HEK293 (cell line): ENCODE results near the gene USP38.

Experiments
- BCL11B ChIP-seq: fragments of 450-650 bp; formaldehyde crosslinking; IDR thresholded peaks from 2 replicates; pipeline ENCODE4 v1.5.1; 2016; ENCODE audit warnings: low read depth, missing biosample characterization, missing genetic modification characterization
- HOXA7 ChIP-seq: sonication (generic); formaldehyde crosslinking; IDR thresholded peaks from 2 replicates; pipeline ENCODE4 v1.8.1; 2022; ENCODE audit warnings: missing genetic modification reagents, borderline replicate concordance
- KLF9 ChIP-seq: fragments of 450-650 bp; formaldehyde crosslinking; IDR thresholded peaks from 2 replicates; pipeline ENCODE4 v1.5.1; 2016; ENCODE audit warnings: missing biosample characterization, missing genetic modification characterization, low read depth
- TF ChIP-seq, protein P1 (sequence below): fragments of 450-650 bp; formaldehyde crosslinking; IDR thresholded peaks from 2 replicates; pipeline ENCODE4 v1.5.1; 2016; ENCODE audit warnings: missing biosample characterization, missing genetic modification characterization

DNA sequence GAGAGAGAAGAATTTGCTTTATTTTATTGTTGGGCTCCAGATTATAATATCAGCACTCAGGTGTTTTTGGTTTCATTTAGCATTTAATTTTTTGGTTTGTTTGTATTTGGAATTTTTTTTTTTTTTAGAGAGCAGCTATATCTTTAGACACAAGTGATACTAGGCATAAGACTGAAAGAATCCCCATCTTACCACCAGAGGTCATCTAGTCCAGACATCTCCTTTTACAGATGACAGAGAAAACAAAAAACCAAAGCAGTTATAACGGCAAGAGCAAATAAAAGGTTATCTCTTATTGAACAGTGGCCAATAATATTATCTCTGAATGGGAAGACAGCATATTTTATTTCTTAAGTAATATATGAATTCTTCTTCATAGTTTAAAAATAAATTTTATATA is 22.8 kb downstream of the USP38 start:
- TF ChIP-seq HOXA7 (CRISPR knock-in tag) (no peak), BCL11B (tag by site-specific recombination) (no peak), KLF9 (tag by site-specific recombination) (no peak)
- TF ChIP-seq, protein P1, sequence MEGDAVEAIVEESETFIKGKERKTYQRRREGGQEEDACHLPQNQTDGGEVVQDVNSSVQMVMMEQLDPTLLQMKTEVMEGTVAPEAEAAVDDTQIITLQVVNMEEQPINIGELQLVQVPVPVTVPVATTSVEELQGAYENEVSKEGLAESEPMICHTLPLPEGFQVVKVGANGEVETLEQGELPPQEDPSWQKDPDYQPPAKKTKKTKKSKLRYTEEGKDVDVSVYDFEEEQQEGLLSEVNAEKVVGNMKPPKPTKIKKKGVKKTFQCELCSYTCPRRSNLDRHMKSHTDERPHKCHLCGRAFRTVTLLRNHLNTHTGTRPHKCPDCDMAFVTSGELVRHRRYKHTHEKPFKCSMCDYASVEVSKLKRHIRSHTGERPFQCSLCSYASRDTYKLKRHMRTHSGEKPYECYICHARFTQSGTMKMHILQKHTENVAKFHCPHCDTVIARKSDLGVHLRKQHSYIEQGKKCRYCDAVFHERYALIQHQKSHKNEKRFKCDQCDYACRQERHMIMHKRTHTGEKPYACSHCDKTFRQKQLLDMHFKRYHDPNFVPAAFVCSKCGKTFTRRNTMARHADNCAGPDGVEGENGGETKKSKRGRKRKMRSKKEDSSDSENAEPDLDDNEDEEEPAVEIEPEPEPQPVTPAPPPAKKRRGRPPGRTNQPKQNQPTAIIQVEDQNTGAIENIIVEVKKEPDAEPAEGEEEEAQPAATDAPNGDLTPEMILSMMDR (tag by site-specific recombination) = no peak
